Hematopoietic multipotent progenitor cell treated with erythropoietin and hydrocortisone succinate and interleukin-3 and kit ligand, for 8 days (in vitro differentiated cells): Measurements from ENCODE around the gene CSTF1.

ENCODE experiments used
- DNase-seq: peaks from one replicate; pipeline ENCODE4 v3.0.0-alpha.2; 2015

CSTF1 gene

GRCh38 chr20:56430957-56431356 lies 38.5 kb downstream of the CSTF1 start:
- no peak for DNase-seq

- DNase-seq, result no peak
These were observed 39.0 kb downstream of the CSTF1 start for GRCh38 chr20:56431471-56431870.

GRCh38 chr20:56433221-56433879 lies 40.9 kb downstream of the CSTF1 start:
- DNase-seq, result no peak

GRCh38 chr20:56433880-56434255 lies 41.4 kb downstream of the CSTF1 start:
- DNase-seq, result no peak

GRCh38 chr20:56437196-56437960 lies 44.9 kb downstream of the CSTF1 start:
- DNase-seq, result no peak

GRCh38 chr20:56438284-56438683 lies 45.8 kb downstream of the CSTF1 start:
- DNase-seq, result no peak

- DNase-seq, result no peak
These were observed 47.4 kb downstream of the CSTF1 start for GRCh38 chr20:56439771-56440291.

- DNase-seq, result no peak
These were observed 48.0 kb downstream of the CSTF1 start for GRCh38 chr20:56440346-56441007.

GRCh38 chr20:56442389-56443365 lies 50.2 kb downstream of the CSTF1 start:
- DNase-seq, result no peak

- DNase-seq, result no peak
These were observed 51.5 kb downstream of the CSTF1 start for GRCh38 chr20:56443654-56444540.

GRCh38 chr20:56445130-56445529 lies 52.7 kb downstream of the CSTF1 start:
- no peak for DNase-seq

- no peak for DNase-seq
These were observed 53.1 kb downstream of the CSTF1 start for GRCh38 chr20:56445540-56445939.

- DNase-seq, result no peak
These were observed 54.8 kb downstream of the CSTF1 start for GRCh38 chr20:56447227-56447626.

- no peak for DNase-seq
These were observed 57.0 kb downstream of the CSTF1 start for GRCh38 chr20:56449459-56449858.

GRCh38 chr20:56451056-56451765 lies 58.8 kb downstream of the CSTF1 start:
- DNase-seq, result no peak

- no peak for DNase-seq
These were observed 60.9 kb downstream of the CSTF1 start for GRCh38 chr20:56453352-56453751.

- no peak for DNase-seq
These were observed 62.3 kb downstream of the CSTF1 start for GRCh38 chr20:56454754-56455153.
